HG02571 (cell line): ENCODE data around the gene PRDX1.
"Not testable (repeated sequence)": the region's sequence is repeated elsewhere in the genome, so short reads cannot be mapped to it uniquely, and the experiment has no call there.

Experiments
- ATAC-seq: cut with Tn5 transposase; IDR thresholded peaks from one replicate; pipeline ENCODE4 v1.9.1; 2021; ENCODE audit warnings: mild to moderate bottlenecking, moderate library complexity; ENCODE audit not compliant: unreplicated experiment

Gene PRDX1

GRCh38 chr1:45507195-45507594 is 14.5 kb downstream of the PRDX1 start:
- no peak for ATAC-seq

DNA sequence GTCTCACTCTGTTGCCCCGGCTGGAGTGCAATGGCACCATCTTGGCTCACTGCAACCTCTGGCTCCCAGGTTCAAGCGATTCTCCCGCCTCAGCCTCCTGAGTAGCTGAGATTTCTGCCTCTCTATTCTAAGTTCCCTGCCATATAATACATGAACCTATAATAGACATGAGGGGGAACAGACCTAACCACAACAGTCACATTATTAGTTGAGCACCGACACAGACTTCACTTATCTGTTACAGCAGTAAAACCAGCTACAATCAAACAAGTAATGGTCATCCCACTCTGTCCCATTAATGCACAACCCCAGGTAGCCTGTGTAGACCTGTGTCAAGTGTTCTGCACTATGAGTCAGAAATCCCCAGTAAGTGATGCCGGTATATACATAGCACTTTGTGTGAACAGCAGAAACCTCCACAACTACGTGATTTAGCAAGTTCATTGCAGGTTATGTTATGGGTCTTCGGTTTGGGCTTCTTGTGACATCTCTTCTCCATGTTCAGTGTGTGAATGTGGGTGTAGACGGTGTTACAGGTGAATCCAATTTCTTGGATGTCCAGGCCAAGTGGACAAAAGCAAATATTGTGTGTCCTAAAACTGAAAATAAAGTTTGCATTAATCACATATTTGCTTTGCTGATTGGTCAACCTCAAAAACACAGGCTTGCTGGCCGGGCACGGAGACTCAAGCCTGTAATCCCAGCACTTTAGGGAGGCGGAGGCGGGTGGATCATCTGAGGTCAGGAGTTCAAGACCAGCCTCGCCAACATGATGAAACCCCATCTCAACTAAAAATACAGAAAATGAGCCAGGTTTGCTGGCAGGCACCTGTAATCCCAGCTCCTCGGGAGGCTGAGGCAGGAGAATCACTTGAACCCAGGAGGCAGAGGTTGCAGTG is 18.0 kb downstream of the PRDX1 start:
- ATAC-seq, result no peak

DNA sequence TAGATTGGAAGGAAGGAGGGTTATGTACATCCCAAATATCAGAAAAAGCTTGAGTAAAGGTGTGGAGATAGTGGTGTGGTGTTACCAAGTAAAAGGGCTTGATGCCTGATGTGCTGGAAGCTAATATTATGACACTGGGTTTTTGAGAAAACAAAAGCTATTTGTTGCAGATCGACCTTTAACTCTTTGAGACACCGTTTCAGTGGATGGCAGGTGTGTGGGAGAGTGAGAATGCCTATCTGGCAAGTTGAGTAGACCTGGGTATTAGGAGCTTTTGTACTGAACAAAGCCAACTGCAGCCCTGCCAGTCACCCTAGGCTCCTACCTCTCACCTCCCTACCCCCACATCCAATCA is 20.2 kb downstream of the PRDX1 start:
- no peak for ATAC-seq

- no peak for ATAC-seq
Observed at GRCh38 chr1:45499415-45499769, 22.3 kb downstream of the PRDX1 start.

DNA sequence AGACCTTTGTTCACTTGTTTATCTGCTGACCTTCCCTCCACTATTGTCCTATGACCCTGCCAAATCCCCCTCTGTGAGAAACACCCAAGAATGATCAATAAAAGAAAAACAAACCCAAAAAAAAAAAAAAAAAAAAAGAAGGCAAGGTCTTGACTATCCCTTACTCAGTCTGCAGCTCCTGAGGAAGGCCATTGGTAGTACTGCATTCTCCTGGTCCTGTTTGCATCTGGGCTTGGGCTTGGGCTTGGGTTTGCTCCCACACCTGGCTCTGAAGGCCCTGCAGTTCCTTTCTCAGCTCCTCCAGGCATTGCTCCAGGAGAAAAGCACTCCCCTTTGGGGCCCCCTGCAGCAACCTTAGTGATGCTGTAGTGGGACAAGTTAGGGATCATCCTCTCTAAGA is 23.4 kb downstream of the PRDX1 start:
- ATAC-seq, result no peak

- ATAC-seq, result no peak
Observed at GRCh38 chr1:45493116-45493697, 28.5 kb downstream of the PRDX1 start.

- no peak for ATAC-seq
Observed at GRCh38 chr1:45492691-45493090, 29.0 kb downstream of the PRDX1 start.

- ATAC-seq, result no peak
Observed at GRCh38 chr1:45491487-45492260, 30.0 kb downstream of the PRDX1 start.

- peak; percentile 83 for ATAC-seq
Observed at GRCh38 chr1:45490626-45491486, 30.8 kb downstream of the PRDX1 start, which contains the start of gene TESK2. Gene TESK2 (minus strand): TSS chr1:45491163. CDS start chr1:45457785, 33,378 bp downstream.

- no peak for ATAC-seq
Observed at GRCh38 chr1:45490121-45490625, 31.5 kb downstream of the PRDX1 start.

DNA sequence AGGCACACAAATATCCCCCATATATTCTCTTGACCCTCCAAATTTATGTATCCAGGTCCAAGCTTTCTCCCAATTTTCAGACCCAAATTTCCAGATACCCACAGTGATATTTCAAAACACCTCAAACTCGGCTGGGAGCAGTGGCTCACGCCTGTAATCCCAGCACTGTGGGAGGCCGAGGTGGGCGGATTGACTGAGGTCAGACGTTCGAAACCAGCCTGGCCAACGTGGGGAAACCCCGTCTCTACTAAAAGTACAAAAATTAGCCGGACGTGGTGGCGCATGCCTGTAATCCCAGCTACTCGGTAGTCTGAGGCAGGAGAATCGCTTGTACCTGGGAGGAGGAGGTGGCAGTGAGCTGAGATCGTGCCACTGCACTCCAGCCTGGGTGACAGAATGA is 32.3 kb downstream of the PRDX1 start:
- ATAC-seq, result not testable (repeated sequence)

DNA sequence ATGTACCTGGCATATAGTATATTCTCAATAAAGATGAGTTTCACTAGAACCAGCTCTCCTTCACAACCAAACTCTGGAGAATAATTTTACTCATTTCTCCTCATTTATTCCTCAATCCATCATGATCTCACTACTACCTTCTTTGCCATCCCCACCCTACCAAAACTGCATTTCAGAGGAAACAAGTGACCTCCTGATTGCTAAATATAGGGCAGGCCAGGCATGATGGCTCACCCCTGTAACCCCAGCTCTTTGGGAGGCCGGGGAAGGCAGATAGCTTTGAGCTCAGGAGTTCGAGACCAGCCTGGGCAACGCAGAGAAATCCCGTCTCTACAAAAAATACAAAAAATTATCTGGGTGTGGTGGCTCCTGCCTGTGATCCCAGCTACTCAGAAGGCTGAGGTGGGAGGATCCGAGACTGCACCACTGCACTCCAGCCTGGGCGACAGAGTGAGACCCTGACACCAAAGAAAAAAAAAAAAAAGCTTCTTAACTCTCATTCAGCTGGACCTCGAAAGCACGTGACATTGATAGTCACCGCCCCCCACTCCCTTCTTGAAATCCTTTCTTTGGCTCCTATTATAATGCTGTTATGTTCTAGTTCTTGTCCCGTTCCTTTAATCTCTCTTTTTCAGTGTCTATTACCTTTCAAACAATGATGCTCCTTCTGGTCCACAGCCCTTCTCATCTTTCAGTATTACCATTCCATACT is 32.9 kb downstream of the PRDX1 start:
- ATAC-seq, result no peak

DNA sequence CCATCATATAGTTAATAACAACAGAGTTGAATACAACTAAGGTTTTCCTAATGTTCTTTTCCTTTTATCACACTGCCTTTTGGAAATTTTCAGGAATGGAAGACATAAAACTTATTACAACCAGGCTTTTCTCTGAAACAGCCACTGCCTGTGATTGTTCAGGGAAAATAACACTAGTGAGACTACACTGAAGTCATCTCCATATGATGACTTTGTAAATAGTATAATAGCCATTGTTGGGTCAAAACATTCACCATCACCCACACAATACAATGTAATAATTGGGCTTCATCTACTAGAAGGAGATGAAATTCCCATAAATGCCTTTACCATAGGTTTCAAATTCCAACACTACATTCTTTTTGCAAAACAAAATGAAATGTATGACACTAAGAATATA is 35.7 kb downstream of the PRDX1 start:
- no peak for ATAC-seq

- no peak for ATAC-seq
Observed at GRCh38 chr1:45479039-45479748, 42.5 kb downstream of the PRDX1 start.

GRCh38 chr1:45478121-45478814 is 43.4 kb downstream of the PRDX1 start:
- no peak for ATAC-seq

DNA sequence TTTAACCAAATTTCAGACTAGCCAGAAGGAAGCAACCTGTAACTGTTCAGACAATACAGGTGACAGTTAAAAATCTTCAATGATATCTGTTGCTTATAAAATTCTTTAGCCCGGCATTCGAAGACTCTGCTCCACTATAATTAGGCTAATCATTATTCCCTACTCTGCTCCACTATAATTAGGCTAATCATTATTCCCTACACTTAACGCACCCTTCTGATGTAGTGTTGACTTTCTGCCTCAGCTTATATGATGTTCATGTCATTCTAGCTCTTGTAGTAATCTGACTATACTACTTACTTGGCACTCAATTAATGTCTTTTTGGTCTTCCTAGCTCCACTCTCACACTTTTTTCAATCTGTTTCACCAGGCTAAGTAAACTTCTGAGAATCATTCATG is 44.0 kb downstream of the PRDX1 start:
- no peak for ATAC-seq

- ATAC-seq, result not testable (repeated sequence)
Observed at GRCh38 chr1:45474194-45474593, 47.5 kb downstream of the PRDX1 start.

DNA sequence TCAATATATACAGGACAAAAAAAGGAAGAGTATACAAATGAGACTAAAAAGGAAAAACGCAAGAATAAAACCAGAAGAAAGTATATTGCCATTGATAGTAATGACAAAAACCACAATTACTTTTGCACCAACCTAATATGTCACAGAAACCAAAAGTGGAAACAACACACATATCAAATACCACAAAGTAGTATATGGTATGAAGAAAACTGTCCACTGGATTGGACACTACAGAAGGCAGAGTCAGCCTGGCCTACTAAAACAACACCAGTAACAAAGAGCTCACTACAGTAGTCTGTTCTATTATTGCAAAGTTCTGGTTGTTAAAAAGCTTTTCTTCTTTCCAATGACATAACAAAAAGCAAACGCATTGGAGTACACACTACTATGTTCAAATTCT is 48.4 kb downstream of the PRDX1 start:
- no peak for ATAC-seq

GRCh38 chr1:45470306-45470798 is 51.3 kb downstream of the PRDX1 start:
- ATAC-seq, result no peak
